ENCODE data around the gene PPIP5K1.
"Not testable (repeated sequence)": the region's sequence is repeated elsewhere in the genome, so short reads cannot be mapped to it uniquely, and the experiment has no call there.

The PPIP5K1 gene

GRCh38 chr15:43544266-43544665 is 45.7 kb downstream of the PPIP5K1 start:
- DNase-seq (ENCODE audit: low spot score): no peak

GRCh38 chr15:43541785-43542184 is 48.2 kb downstream of the PPIP5K1 start:
- no peak for DNase-seq (ENCODE audit: low spot score)

- no peak for DNase-seq (ENCODE audit: low spot score)
These were observed 51.9 kb downstream of the PPIP5K1 start for GRCh38 chr15:43538091-43538490.

- no peak for DNase-seq (ENCODE audit: low spot score)
These were observed 55.1 kb downstream of the PPIP5K1 start for GRCh38 chr15:43534897-43535296.

- not testable (repeated sequence) for DNase-seq (ENCODE audit: low spot score)
These were observed 57.2 kb downstream of the PPIP5K1 start for GRCh38 chr15:43532826-43533225.

- DNase-seq (ENCODE audit: low spot score): no peak
These were observed 58.9 kb downstream of the PPIP5K1 start for GRCh38 chr15:43531018-43531670.

GRCh38 chr15:43529587-43530345 is 60.2 kb downstream of the PPIP5K1 start:
- no peak for DNase-seq (ENCODE audit: low spot score)

GRCh38 chr15:43529141-43529540 is 60.9 kb downstream of the PPIP5K1 start:
- no peak for DNase-seq (ENCODE audit: low spot score)

GRCh38 chr15:43528542-43529007 is 61.4 kb downstream of the PPIP5K1 start:
- DNase-seq (ENCODE audit: low spot score): no peak

GRCh38 chr15:43527802-43528541 is 62.0 kb downstream of the PPIP5K1 start:
- no peak for DNase-seq (ENCODE audit: low spot score)

GRCh38 chr15:43527016-43527801 is 62.8 kb downstream of the PPIP5K1 start:
- no peak for DNase-seq (ENCODE audit: low spot score)

- no peak for DNase-seq (ENCODE audit: low spot score)
These were observed 63.6 kb downstream of the PPIP5K1 start for GRCh38 chr15:43526261-43526930.

GRCh38 chr15:43525131-43525530 is 64.9 kb downstream of the PPIP5K1 start:
- no peak for DNase-seq (ENCODE audit: low spot score)

GRCh38 chr15:43524254-43524845 is 65.7 kb downstream of the PPIP5K1 start:
- DNase-seq (ENCODE audit: low spot score): no peak

GRCh38 chr15:43523646-43524045 is 66.4 kb downstream of the PPIP5K1 start:
- DNase-seq (ENCODE audit: low spot score): no peak

- DNase-seq (ENCODE audit: low spot score): no peak
These were observed 67.8 kb downstream of the PPIP5K1 start for GRCh38 chr15:43522247-43522646.

GRCh38 chr15:43521419-43521818 is 68.6 kb downstream of the PPIP5K1 start:
- DNase-seq (ENCODE audit: low spot score): no peak

GRCh38 chr15:43520138-43520537 is 69.9 kb downstream of the PPIP5K1 start:
- DNase-seq (ENCODE audit: low spot score): no peak

GRCh38 chr15:43519196-43519595 is 70.8 kb downstream of the PPIP5K1 start:
- DNase-seq (ENCODE audit: low spot score): no peak

GRCh38 chr15:43518197-43518761 is 71.7 kb downstream of the PPIP5K1 start:
- no peak for DNase-seq (ENCODE audit: low spot score)
